Prostate gland (tissue), 2 donors: ENCODE data around the gene LAMA2. TPM values are rescaled to one million over a fixed set of nuclear protein-coding genes. Genes with fewer than 3 reads are reported as not detected.

Experiments
- DNase-seq: peaks from one replicate; pipeline ENCODE4 v3.0.0-alpha.2; 2019; ENCODE audit warnings: low spot score
- H3K27ac ChIP-seq, 2 donors: fragments of 200-600 bp; sonication (generic); 2 replicates each; pipeline ENCODE4 v1.5.1; 2017 to 2019
- H3K27me3 ChIP-seq: fragments of 200-600 bp; sonication (generic); replicated peaks from 2 replicates; pipeline ENCODE4 v1.5.1; 2019; ENCODE audit not compliant: insufficient read depth
- H3K36me3 ChIP-seq, 2 donors: fragments of 200-600 bp; sonication (generic); 1 replicate in 1 of 2; 2 replicates in 1 of 2; pipeline versions ENCODE4 v1.5.1 to v1.8.1; 2017 to 2019
- H3K4me1 ChIP-seq: fragments of 200-600 bp; sonication (generic); replicated peaks from 2 replicates; pipeline ENCODE4 v1.5.1; 2019
- H3K4me3 ChIP-seq, 2 donors: fragments of 200-600 bp; sonication (generic); 2 replicates each; pipeline ENCODE4 v1.5.1; 2017 to 2019
- H3K9me3 ChIP-seq: fragments of 200-600 bp; sonication (generic); 2 replicates; pipeline ENCODE4 v1.5.1; 2017
- CTCF ChIP-seq, 4 experiments: fragments of 200-600 bp in 2 of 4; fragments of 450-650 bp in 2 of 4; sonication (generic) in 2 of 4; IDR thresholded peaks; 1 replicate in 3 of 4; 2 replicates in 1 of 4; pipeline ENCODE4 v1.5.1; 2016 to 2019; ENCODE audit warnings: antibody characterized with exemption in 4 of 4, mild to moderate bottlenecking in 2 of 4, moderate library complexity in 2 of 4
- POLR2A ChIP-seq: fragments of 450-650 bp; IDR thresholded peaks from one replicate; pipeline ENCODE4 v1.6.1; 2016; ENCODE audit warnings: antibody characterized with exemption, mild to moderate bottlenecking
- POLR2AphosphoS5 ChIP-seq: sonication (generic); formaldehyde crosslinking; IDR thresholded peaks from one replicate; pipeline ENCODE4 v1.6.1; 2017; ENCODE audit warnings: antibody characterized with exemption
- WGBS: methylation state at CpG from one replicate; pipeline ENCODE4 v1.1.5; 2018; 5-methylcytosine and 5-hydroxymethylcytosine counted together
- intact Hi-C: fragments of 100-400 bp; cut with DNase I; formaldehyde crosslinking; loops from one replicate; pipeline ENCODE4 v1.14.2; 2022
- total RNA-seq, 2 donors: library from RNA; depleted of rRNA; stranded (reverse); fragments of >200 nt; gene quantifications; one replicate each; pipeline ENCODE4 v1.1.0, GENCODE V29; 2016

The LAMA2 gene
- total RNA-seq, 2 donors from 2014 or later = 10.1 to 89.1 TPM

GRCh38 chr6:129546702-129547101, 663.8 kb downstream of the LAMA2 start:
- intact Hi-C loops = no loop called here
- TF ChIP-seq POLR2AphosphoS5 (no peak), CTCF (IDR thresholded peaks at IDR 0.05) (no peak), POLR2A (no peak)
- 80% methylated on average over 4 of the region's 4 CpGs for WGBS
- H3K27me3 ChIP-seq = no peaks in the 10 kb centered on the region
- H3K4me3 ChIP-seq = no peak overlapping the region
- H3K4me1 ChIP-seq = no peaks in the 10 kb centered on the region
- no peak overlapping the region for H3K27ac ChIP-seq
- DNase-seq = no peak
- H3K9me3 ChIP-seq = no peaks in the 10 kb centered on the region
- H3K36me3 ChIP-seq = no peaks in the 10 kb centered on the region

GRCh38 chr6:129551486-129551885, 668.5 kb downstream of the LAMA2 start:
- Histone ChIP-seq H3K4me1 (no peaks in the 10 kb centered on the region), H3K27ac (no peak overlapping the region), H3K4me3 (no peak overlapping the region), H3K36me3 (no peaks in the 10 kb centered on the region), H3K9me3 (no peaks in the 10 kb centered on the region), H3K27me3 (no peaks in the 10 kb centered on the region)
- intact Hi-C loops = no loop called here
- DNase-seq = no peak
- WGBS = 100% methylated on average over 1 of the region's 1 CpG
- no peak for TF ChIP-seq CTCF (IDR thresholded peaks at IDR 0.05)

- Histone ChIP-seq H3K4me1 (no peaks in the 10 kb centered on the region), H3K4me3 (no peak overlapping the region), H3K27me3 (no peaks in the 10 kb centered on the region), H3K9me3 (no peaks in the 10 kb centered on the region), H3K27ac (no peak overlapping the region), H3K36me3 (no peaks in the 10 kb centered on the region)
- 88% methylated on average over 2 of the region's 2 CpGs for WGBS
- TF ChIP-seq CTCF (IDR thresholded peaks at IDR 0.05) (no peak), POLR2A (no peak), POLR2AphosphoS5 (no peak)
- DNase-seq = no peak
- intact Hi-C loops = no loop called here
Observed at GRCh38 chr6:129552413-129552812, 669.5 kb downstream of the LAMA2 start.

GRCh38 chr6:129555206-129555832, 672.4 kb downstream of the LAMA2 start:
- 76% methylated on average over 5 of the region's 5 CpGs for WGBS
- TF ChIP-seq POLR2A (no peak), POLR2AphosphoS5 (no peak), CTCF (IDR thresholded peaks at IDR 0.05) (no peak)
- no peak overlapping the region for H3K4me3 ChIP-seq
- no peaks in the 10 kb centered on the region for H3K9me3 ChIP-seq
- H3K4me1 ChIP-seq = no peaks in the 10 kb centered on the region
- no peaks in the 10 kb centered on the region for H3K36me3 ChIP-seq
- no peak overlapping the region for H3K27ac ChIP-seq
- no peak for DNase-seq
- no peaks in the 10 kb centered on the region for H3K27me3 ChIP-seq
- intact Hi-C loops = no loop called here

GRCh38 chr6:129558248-129558647, 675.3 kb downstream of the LAMA2 start:
- Histone ChIP-seq H3K27ac (no peak overlapping the region), H3K4me3 (no peak overlapping the region), H3K9me3 (no peaks in the 10 kb centered on the region), H3K36me3 (no peaks in the 10 kb centered on the region), H3K4me1 (no peaks in the 10 kb centered on the region), H3K27me3 (no peaks in the 10 kb centered on the region)
- no peak for TF ChIP-seq POLR2AphosphoS5
- TF ChIP-seq POLR2A = no peak
- no peak for TF ChIP-seq CTCF (IDR thresholded peaks at IDR 0.05)
- 93% methylated on average over 1 of the region's 1 CpG for WGBS
- intact Hi-C loops = no loop called here
- no peak for DNase-seq
